K562 (cell line): Measurements from ENCODE around the gene STOX1.

Source experiments
- ADNP ChIP-seq: fragments of 200-800 bp; sonication (Bioruptor generic); IDR thresholded peaks from 2 replicates; pipeline ENCODE4 v1.6.1; 2016; ENCODE audit warnings: missing genetic modification characterization, missing compliant biosample characterization
- EZH2 ChIP-seq: IDR thresholded peaks from 2 replicates; pipeline ENCODE4 v1.6.1; 2012; ENCODE audit warnings: low read depth, mild to moderate bottlenecking, inconsistent platforms, low read length, borderline replicate concordance
- HMG20B ChIP-seq: fragments of 250-450 bp; sonication (Bioruptor Pico); IDR thresholded peaks from 2 replicates; pipeline ENCODE4 v1.5.0; 2021; ENCODE audit warnings: mild to moderate bottlenecking
- KDM1A ChIP-seq, 2 experiments: fragments of 450-650 bp; IDR thresholded peaks; 2 replicates each; pipeline ENCODE4 v1.6.1; 2016; ENCODE audit warnings: mild to moderate bottlenecking in 2 of 2
- KLF10 ChIP-seq: fragments of 250-450 bp; sonication (Bioruptor Pico); IDR thresholded peaks from 2 replicates; pipeline ENCODE4 v1.6.1; 2021; ENCODE audit warnings: matching md5 sums
- POLR2A ChIP-seq: fragments of 450-650 bp; conservative IDR thresholded peaks from 2 replicates; pipeline ENCODE4 v1.6.1; 2016
- TCF7L2 ChIP-seq: fragments of 150-350 bp; IDR thresholded peaks from 2 replicates; pipeline ENCODE4 v1.6.1; 2016; ENCODE audit warnings: low read depth, mild to moderate bottlenecking, low read length, moderate library complexity

DNA sequence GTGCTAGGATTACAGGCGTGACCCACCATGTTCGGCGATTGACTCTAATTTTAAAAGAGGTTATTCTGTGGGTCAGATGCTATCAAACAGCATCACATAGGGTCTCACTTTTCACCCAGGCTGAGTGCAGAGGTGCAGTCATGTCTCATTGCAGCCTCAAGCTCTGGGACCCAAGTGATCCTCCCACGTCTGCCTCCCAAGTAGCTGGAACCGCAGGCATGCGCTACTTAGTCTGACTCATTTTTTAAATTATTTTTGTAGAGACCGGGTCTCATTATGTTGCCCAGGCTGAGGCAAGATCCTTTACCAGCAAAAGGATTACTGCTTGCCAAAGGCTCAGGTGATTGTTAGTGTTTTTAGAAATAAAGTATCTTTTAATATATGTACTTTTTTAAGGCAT, 42.9 kb upstream of the STOX1 start:
- no peak for TF ChIP-seq TCF7L2
- no peak for TF ChIP-seq EZH2
- TF ChIP-seq HMG20B (CRISPR knock-in tag): no peak
- no peak for TF ChIP-seq KDM1A (IDR thresholded peaks at IDR 0.05)
- TF ChIP-seq POLR2A: no peak
- TF ChIP-seq ADNP: no peak
- TF ChIP-seq KLF10 (CRISPR knock-in tag): no peak
